GM10266 (cell line): Measurements from ENCODE around the gene MVK.

ENCODE experiments used
- DNase-seq: peaks from one replicate; pipeline ENCODE4 v3.0.0; 2012; ENCODE audit errors: extremely low spot score
- CTCF ChIP-seq: IDR thresholded peaks from 2 replicates; pipeline ENCODE4 v1.5.1; 2012; ENCODE audit warnings: mild to moderate bottlenecking, low read depth; ENCODE audit not compliant: control insufficient read depth, insufficient read depth; ENCODE audit errors: missing control alignments

MVK gene

GRCh38 chr12:109539508-109539907 lies 34.1 kb upstream of the MVK start:
- no peak for DNase-seq
- TF ChIP-seq CTCF = no peak

GRCh38 chr12:109540526-109541412 lies 32.8 kb upstream of the MVK start:
- no peak for DNase-seq
- no peak for TF ChIP-seq CTCF

GRCh38 chr12:109541413-109541726 lies 32.2 kb upstream of the MVK start:
- DNase-seq = no peak
- TF ChIP-seq CTCF = no peak

- no peak for DNase-seq
- no peak for TF ChIP-seq CTCF
These were observed 31.6 kb upstream of the MVK start for GRCh38 chr12:109542014-109542413.

- no peak for DNase-seq
- TF ChIP-seq CTCF = no peak
These were observed 30.7 kb upstream of the MVK start for GRCh38 chr12:109542876-109543275.

GRCh38 chr12:109544955-109545531 lies 28.6 kb upstream of the MVK start:
- no peak for TF ChIP-seq CTCF
- DNase-seq = no peak

- DNase-seq = no peak
- TF ChIP-seq CTCF = no peak
These were observed 27.8 kb upstream of the MVK start for GRCh38 chr12:109545826-109546225.
